OCI-M2 (cell line): Measurements from ENCODE around the gene DUSP1.

Source experiments
- DNase-seq: peaks from one replicate; lab custom pipeline; 2025; ENCODE audit not compliant: unreplicated experiment; lab: John Stamatoyannopoulos, UW

Gene DUSP1

DNA sequence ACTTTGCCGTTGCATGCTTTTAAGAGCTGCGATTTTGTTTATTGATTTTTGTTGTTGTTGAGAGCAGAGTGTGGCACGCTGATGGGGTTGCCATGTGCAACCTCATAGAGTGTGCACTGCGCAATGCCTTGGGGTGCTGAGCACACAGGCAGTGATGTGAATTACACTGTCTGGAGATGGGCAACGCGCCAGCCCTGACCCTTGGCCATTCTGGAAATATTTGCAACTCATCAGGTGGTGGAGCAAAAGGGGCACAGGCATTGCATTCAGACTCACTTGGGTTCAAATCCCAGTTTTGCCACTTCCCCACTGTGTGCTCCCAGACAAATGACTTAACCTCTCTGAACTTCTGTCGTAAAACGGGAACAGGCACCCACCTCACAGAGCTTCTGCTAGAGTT is 25.6 kb downstream of the DUSP1 start:
- DNase-seq: no peak

DNA sequence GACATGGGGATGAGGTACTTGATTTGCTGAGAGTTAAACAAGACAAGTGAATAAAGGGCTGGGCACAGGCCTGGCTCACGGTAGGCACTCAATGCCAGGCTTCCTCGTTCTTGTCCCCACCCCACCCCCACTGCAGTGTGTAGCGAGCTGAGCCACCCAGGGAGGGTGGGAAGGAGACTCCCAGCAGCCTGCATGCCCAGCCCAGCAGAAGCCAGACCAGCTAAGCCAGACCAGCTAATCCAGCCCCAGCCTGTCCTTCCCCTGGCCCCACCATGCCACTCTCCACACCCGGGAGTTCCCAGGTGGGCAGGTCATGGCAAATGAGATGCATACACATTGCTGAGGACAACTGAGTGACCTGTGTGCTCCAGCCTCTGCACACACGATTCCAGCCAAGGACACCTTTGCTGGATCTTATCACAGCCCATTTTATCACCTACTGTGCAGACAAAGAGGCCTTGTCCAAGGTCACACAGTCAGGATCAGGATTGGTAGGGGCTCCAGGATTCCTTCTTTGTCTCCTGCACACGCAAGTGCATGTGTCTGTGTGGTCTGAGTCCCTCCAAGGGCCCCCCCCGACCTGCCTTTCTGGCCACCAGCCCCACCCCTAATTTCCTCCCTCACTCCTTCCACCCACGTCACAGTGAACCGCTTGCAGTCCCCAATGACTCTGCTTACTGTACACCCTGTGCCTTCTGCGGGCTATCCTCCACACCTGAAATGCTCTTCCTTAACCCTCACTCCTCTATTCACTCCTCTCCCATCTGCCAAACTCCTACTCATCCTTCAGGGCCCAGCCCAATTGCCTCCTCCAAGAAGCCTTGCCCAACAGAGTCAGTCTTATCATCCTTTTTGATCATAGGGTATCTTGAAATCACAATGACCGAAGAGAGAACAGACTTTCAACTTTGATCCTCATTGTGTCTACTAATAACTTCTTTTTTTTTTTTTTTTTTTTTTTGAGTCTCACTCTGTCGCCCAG is 26.6 kb downstream of the DUSP1 start:
- DNase-seq: no peak

DNA sequence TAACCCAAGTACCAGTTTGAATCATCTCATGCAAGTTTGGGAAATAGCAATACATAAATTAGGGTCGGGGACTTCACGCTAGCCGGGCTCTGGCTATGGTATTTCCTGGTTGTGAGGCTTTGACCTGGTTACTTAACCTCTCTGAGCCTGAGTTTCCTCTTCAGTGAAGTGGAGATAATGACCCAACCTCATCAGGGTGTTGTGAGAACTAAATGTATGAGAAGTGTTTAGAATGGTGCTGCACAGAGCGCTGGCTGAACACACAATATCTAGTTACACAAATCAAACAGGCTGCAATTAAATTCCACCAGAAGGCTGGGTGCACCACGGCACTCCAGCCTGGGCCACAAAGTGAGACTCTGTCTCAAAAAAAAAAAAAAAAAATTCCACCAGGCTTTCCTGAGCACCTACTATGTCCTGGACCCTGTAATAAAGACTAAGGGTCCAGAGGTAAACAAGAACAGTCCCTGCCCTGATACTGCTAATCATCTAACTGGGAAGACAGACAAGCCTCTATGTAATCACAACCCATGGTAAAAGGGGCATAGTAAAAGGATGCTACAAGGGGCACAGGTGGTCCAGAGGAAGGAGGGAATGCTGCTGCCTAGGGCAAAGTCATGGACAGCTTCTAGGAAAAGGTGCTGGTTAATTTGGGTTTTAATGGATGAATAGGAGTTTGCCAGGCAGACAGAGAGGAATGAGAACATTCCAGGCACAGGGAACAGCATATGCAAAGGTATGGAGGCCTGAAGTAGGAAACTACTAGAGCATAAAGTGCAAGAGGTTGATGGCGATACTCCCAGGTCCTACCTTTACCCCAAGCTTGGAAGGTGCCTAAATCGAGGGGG is 27.7 kb downstream of the DUSP1 start:
- DNase-seq: no peak

DNA sequence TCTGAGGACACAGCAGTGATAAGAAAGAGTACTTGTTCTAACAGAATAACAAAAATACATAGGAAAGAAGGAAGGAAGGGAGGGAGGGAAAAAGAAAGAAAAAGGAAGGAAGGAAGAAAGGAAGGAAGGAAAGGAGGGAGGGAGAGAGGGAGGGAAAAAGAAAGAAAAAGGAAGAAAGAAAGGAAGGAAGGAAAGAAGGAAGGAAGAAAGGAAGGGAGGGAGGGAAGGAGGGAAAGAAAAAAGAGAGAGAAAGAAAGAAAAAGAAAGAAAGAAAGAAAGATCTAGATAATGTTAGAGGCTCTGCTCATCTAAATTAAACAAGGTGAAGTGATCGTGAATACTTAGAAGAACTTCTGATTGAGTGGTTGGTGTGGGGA is 29.8 kb downstream of the DUSP1 start:
- DNase-seq: no peak

DNA sequence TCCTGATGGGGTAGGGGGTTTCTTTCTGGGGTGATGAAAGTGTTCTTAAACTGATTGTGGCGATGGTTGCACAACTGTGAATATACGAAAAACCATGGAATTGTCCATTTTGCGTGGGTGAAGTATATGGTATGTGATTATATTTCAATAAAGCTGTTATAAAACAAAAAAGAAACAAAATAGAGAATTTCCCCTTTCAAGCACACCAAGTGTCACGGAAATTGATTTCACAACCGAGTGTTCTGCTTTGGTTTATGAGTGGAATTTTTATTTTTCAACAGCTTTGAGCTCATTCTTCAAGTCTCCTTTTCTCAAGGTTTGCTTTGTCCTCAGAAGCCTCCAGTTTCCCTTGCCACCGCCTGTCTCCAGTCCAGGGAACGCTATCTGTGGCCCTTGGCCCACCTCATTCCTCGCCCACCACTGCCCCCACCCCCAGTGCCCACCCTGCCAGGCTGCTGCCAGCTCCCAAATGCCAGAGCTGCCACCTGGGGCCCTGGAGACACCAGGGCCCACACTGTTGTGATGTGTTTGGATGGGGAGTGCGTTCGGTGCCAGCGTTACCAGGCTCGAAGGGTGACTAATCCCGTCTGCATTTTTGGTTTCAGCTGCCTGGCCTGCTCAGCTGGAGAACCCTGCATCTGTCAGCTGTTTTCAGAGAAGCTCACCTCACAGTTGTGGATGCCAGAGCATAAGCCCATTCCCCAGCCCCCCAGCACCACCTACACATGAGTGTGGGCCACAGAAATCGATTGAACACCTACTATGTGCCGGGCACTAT is 30.4 kb downstream of the DUSP1 start:
- no peak for DNase-seq

DNA sequence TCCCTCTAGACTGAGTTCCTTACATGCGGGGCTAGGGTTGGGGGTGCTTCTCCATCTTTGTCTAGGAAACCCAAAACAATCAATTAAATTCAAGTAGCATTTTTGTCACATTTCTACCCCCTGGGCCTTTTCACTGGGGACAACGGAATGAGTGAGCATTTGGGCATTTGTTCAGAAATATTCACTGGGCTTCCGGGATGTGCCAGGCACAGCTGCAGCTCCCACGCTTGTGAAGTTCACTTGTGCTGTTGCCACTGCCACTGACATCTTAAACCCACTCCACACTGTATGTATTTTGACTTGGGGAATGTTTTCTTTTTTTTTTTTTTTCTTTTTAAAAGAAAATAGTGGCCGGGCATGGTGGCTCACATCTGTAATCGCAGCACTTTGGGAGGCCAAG is 31.6 kb downstream of the DUSP1 start:
- DNase-seq: no peak

DNA sequence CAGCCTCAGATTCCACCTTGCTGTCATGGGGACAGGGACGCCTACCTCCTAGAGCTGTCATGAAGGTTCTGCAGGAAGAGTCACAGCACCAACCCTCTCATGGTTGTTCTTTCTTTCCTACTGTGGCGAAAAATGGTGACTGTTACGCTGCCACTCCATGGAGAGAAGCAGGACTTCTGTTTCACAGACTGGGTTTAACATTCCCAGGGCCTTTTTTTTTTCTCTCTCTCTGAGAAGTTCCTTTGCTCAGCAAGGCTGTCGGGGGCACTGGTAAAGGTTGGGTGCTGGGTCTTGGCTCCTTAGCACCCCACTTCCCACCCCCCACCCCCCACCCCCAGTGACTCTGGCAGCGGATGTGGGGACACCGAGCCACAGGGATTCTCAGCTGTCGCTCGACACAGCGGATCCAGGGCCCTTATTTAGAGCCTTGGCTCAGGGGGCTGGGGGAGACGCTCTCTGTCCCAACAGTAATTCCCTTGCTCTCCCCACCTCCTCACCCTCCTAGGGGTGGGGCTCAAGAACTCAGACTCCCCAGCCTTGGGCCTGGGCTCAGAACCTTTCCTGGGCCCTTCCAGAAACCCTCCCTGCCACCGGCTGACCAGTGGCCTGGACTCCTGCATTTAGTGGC is 34.4 kb downstream of the DUSP1 start:
- no peak for DNase-seq

DNA sequence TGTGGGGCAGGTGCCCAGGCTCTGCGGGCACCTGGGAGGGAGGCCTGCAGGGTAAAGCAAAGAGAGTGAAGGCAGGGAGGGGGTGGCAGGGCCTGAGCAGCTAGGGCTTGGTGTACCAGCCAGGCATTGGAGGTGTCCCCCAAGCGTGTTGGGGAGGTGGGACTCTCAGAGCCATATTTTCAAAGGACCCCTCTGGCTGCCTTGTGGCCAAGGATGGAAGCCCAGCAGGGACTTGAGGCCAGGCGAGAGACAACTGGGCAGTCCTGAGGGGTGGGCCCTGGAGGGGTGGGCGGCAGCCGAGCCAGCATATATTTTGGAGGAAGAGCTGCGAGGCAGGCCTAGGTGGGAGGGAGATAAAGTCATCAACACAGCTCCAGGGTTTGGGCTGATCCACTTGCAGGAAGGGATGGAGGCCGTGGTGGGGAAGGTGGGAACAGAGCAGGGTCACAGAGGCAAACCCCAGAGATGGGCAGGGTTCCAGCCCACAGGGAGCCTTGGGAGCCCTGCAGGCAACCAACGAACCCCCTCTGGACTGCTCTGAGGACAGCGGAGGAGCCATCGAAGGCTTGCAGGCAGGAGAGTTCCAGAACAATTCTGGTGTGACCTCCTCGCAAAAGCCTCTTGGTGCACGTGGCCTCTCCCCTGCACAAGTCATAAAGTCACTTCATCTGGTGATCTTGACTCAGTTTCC is 35.7 kb downstream of the DUSP1 start:
- no peak for DNase-seq

DNA sequence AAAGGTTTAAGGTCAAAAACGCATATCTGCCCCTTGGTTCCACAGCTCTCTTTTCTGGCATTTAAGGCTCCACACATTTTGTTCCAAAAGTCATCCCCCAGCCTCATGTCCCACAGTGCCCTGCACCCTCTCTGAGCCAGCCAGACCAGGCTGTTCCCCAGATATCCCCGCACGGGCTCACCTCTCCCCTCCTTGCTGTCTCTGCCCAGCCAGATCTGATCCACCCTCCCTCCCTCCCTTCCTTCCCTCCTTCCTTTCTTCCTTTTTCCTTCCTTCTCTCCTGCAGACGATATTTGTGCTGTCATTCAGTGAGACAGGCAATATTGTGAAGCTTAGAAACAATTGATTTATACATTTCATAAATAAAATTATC is 37.0 kb downstream of the DUSP1 start:
- DNase-seq: no peak

DNA sequence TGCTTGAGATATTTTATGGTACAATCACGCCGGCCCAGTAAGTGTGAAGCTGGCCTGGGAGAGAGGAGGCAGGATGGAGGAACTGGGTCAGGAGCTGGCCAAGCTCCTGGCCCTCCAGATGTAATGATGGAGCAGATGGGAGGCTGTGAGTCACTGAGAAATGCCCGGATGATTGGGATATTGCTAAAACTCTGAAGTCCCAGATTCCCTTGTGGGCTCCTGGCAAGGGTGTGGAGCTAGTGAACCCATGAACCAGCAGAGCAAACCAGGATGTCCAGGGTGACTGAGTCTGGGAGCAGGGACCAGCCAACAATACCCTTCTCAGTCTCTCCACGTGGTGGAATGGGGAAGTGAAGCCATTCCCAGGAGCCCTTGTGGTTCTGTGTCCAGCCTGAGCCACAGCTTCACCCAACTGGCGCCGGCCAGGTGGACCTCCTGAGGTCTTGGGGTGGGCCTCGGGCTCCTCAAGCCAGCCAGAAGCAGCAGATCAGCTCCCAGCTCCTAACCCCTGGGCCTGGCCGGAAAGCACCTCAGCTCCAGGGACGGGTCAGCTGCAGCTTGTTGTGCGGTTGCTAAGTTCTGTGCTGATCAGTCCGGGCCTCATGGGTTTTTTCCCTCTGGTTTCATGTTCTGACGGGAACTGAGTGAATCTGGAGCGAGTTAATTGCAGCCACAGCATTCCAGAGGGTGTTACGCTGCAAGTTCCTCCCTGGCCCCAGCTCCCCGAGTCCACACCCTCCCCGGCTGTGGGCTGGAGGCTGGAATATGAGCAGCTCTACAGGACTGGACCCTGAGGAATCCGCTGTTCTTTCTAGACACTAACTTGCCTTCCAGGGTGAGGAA is 37.6 kb downstream of the DUSP1 start:
- DNase-seq: no peak

DNA sequence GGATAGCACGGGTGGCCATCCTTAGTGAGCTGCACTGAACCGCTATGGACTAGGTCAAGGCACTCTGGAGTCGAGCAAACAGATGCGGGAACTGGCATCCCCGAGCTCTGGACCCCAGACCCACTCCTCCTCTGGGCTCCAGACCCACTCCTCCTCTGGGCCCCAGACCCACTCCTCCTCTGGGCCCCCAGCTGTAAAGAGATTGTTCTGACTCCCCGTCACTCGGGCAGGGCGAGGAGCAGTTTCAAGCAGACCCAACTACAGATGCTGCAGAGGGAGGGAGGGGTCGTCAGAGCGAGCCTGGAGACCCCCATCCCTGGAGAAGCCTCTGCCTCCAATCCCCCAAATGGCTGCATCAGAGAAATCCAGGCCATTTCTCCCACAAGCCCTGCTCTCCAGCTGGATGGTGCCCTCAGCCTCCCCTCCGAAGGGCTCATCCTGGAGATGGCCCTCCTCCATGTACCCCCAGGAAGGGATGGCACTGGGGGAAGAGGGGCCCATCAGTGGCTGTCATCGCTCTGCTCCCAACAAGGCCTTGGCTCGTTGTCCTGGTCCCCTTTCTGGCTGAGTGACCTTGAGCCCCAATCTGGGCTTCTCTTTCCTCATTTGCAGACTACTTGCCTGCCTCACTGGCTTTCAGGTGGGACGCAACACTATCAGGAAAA is 38.7 kb downstream of the DUSP1 start:
- DNase-seq: no peak

DNA sequence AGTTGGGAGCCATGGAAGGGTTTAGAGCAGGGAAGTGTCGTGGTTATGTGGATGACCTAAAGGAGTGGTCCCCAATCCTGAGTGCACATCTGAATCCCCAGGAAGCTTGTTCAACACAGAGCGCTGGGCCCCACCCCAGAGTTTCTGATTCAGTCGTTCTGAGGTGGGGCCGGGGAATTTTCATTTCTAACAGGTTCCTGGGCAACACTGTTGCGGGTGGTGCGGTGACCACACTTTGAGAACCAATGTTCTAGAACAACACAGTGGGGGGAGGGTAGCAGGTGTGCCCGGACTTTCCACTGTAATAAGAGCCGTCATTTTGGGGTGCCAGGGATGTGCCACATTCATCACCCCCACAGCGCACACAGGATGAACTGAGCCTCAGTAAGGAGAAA is 39.3 kb downstream of the DUSP1 start:
- no peak for DNase-seq

DNA sequence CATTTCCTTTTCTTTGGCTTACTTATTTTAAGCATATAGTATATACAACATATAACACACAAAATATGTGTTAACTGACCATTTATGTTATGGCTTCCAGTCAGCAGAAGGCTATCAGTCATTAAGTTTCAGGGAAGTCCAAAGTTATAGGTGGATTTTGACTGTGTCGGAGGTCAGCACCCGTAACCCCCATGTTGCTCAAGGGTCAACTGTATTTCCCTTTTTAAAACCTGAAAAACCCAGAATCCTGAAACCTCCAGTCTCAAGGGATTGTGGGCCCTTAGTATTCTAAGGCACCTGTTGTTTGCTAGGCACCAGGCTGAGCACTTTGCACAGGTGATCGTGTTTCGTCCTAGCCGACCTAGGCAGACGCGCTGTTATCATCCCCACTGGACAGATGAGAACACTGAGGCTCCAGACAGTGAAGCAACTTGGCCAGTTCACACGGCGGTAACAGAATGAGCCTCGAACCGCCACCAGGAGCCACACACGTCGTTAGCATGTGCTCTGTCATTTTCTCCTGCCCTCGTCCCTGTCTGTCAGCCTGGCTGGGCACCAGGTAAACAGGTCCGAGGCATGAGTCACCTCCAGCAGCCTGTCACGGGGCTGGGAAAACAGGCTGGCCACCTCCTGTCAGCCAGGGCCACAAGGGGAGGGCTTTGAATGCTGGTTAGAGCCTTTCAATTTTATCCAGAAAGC is 39.9 kb downstream of the DUSP1 start:
- DNase-seq: no peak

DNA sequence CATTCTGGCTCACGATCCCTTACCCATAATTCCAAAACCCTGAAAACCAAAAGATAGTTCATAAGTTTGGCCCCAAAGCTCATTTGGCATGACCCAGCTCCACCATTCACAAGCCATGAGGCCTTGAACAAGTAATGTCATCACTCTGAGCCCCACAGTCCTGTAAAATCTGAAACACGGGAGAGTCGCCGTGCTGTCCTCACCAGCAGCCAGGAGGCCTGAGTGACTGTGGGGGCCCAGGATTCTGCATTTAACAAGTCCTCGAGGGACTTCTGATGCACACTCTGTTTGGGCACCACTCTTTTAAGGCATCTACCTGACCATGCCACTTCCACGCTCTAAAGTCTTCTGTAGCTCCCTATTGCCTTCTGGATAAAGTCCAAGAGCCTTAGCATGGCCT is 40.8 kb downstream of the DUSP1 start:
- DNase-seq: no peak

DNA sequence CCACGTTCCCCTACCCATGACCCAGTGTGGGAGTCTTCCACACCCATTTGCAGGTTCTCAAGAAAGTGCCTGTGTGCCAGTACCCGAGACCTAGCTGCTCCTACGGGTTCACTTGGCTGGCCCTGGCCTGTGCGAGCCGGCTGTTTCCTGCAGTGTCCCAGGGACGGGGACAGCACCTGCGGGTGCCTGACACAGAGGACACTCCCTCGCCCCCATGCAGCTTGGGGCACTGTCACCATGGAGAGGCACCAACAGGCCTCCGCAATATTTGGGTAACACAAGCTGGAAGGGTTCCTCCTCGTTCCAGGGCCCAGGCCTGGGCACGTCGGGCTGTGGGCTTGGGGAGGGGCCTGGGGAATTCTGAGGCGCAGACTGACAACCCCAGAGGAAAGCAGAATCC is 41.4 kb downstream of the DUSP1 start:
- no peak for DNase-seq

DNA sequence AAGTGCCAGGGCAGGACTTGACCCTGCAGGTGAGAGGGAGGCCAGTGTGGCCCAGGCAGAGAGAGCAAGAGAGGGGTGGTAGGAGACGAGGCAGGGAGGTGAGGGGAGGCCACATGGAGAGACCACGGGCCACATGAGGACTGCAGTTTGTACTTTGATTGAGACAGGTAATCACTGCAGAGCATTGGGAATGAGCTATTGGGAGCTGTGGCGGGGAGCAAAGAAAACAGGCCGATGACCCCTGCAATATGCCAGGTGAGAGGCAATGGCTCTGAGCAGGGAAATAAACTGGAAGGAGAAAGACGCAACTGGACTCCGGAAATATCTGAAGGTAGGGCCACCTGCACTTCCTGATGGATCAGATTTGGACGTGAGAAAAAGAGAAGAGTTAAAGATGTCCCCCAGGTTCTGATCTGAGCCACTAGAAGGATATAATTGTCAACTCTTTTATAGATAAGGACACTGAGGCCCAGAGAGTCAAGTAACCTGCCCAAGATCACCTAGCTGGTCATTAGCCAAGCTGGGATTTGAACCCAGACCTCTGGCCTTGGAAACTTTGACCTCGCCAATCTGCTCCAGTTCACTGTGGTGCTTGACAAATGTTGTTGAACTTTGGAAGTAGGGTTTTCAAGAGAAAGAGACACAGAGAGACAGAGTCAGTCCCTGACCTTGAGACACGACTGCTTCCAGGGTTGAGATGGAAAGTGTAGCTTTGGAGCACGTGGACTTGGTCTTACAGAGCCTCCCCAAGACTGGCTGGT is 42.3 kb downstream of the DUSP1 start:
- no peak for DNase-seq

DNA sequence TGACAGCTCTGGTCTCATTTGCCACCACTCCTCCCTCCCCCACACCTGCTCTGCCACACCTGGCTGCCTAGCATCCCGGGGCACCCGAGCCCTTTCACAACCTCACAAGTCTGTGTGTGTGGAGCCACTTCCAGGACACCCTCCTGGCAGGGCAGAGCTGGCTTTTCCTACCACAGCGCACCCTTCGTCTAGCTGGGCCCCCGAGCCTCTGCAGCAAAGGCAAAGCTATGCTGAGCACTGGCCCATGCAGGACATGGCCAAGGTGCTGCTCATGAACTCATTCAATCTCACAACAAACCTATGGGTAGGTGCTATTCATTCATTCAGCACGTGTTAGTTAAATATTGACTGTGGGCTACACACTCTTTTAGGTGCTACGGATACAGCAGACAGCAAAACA is 43.4 kb downstream of the DUSP1 start:
- no peak for DNase-seq

DNA sequence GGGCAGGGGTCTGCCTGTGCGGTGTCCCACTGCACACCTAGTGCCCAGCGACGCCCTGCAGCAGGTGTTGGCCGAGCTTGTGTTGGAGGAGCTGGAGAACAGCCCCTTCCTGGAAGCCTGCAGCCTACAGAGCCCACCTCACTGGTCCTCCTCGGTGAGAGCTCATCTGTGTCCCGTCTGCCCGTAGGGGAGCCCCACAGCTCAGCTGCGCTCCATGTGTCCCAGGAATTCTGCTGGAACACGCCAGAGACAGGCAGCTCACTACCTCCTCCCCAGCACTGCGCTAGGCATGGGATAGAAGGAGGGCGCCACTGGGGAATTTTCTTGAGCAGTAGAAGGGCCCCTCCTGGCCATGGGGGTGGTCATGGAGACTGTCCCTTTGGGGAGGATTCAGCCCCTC is 44.0 kb downstream of the DUSP1 start:
- DNase-seq: no peak
